22Rv1 (cell line): ENCODE data around the gene CD58.

Experiments
- H3K27ac ChIP-seq: fragments of 450-650 bp; 2 replicates; pipeline ENCODE4 v1.5.1; 2017
- CTCF ChIP-seq: fragments of 450-650 bp; IDR thresholded peaks from 2 replicates; pipeline ENCODE4 v1.5.1; 2017; ENCODE audit warnings: mild to moderate bottlenecking
- ZFX ChIP-seq: fragments of 450-650 bp; IDR thresholded peaks from 2 replicates; pipeline ENCODE4 v1.6.1; 2017; ENCODE audit warnings: antibody characterized with exemption, borderline replicate concordance

Gene CD58

GRCh38 chr1:116531917-116532316, 38.9 kb downstream of the CD58 start:
- H3K27ac ChIP-seq = no peak overlapping the region
- TF ChIP-seq ZFX (no peak), CTCF (no peak)

- TF ChIP-seq CTCF (no peak), ZFX (no peak)
- H3K27ac ChIP-seq = no peak overlapping the region
Observed at GRCh38 chr1:116529681-116530080, 41.1 kb downstream of the CD58 start.

- TF ChIP-seq CTCF (no peak), ZFX (no peak)
- no peak overlapping the region for H3K27ac ChIP-seq
Observed at GRCh38 chr1:116529199-116529631, 41.6 kb downstream of the CD58 start.

- TF ChIP-seq ZFX (no peak), CTCF (no peak)
- H3K27ac ChIP-seq = no peak overlapping the region
Observed at GRCh38 chr1:116528329-116529083, 42.3 kb downstream of the CD58 start.

GRCh38 chr1:116525440-116525839, 45.4 kb downstream of the CD58 start:
- no peak overlapping the region for H3K27ac ChIP-seq

GRCh38 chr1:116521186-116521585, 49.6 kb downstream of the CD58 start:
- no peak overlapping the region for H3K27ac ChIP-seq
- TF ChIP-seq CTCF (no peak), ZFX (no peak)

More at GRCh38 chr1:116525440-116525839, 45.4 kb downstream of the CD58 start:
- TF ChIP-seq CTCF (no peak), ZFX (no peak)

GRCh38 chr1:116518400-116518799, 52.4 kb downstream of the CD58 start:
- H3K27ac ChIP-seq = no peak overlapping the region
- TF ChIP-seq ZFX (no peak), CTCF (no peak)
